HepG2 (cell line): ENCODE data around the gene RNU7-1. TPM values are rescaled to one million over a fixed set of nuclear protein-coding genes. Genes with fewer than 3 reads are reported as not detected.

Experiments used
- ATAC-seq: fragments of 200-7000 bp; cut with Tn5 transposase; 3 replicates; pipeline ENCODE4 v1.9.1; 2020; ENCODE audit warnings: mild to moderate bottlenecking, moderate library complexity
- BruUV-seq: library from RNA; stranded (reverse); fragments of 400-500 nt; replicated peaks from 2 replicates; lab custom pipeline; 2021; lab: Mats Ljungman, UMichigan
- CTCF ChIA-PET: fragments of 300-600 bp; formaldehyde crosslinking; extraction: SDS; loops from one replicate; lab custom pipeline; 2021; ENCODE audit warnings: low total read pairs, inconsistent platforms, low intra/inter-chr PET ratio; lab: Yijun Ruan, JAX
- POLR2A ChIA-PET: fragments of 350-600 bp; sonication (Branson Sonifier 250); formaldehyde crosslinking; loops from one replicate; lab custom pipeline; 2020; ENCODE audit warnings: antibody characterized with exemption, inconsistent platforms; lab: Yijun Ruan, JAX
- DNase-seq: peaks from one replicate; pipeline ENCODE4 v3.0.0-alpha.2; 2015; ENCODE audit warnings: low spot score
- FAIRE-seq: peaks from 3 replicates; lab custom pipeline; 2011; peaks lifted over from hg19 to GRCh38; lab: Jason Lieb, UNC
- H2AFZ ChIP-seq: one replicate; pipeline ENCODE4 v1.6.1; 2011; ENCODE audit warnings: low read length, inconsistent platforms
- H3K27ac ChIP-seq: fragments of 300-600 bp; 3 replicates; pipeline ENCODE4 v1.8.0; 2011; ENCODE audit warnings: mixed run types, mild to moderate bottlenecking, mixed read lengths, low read length, inconsistent platforms; ENCODE audit not compliant: insufficient read depth; ENCODE audit errors: extremely low read length
- H3K27me3 ChIP-seq, 2 experiments: fragments of 200-600 bp in 1 of 2; 2 replicates in 1 of 2; 3 replicates in 1 of 2; pipeline versions ENCODE4 v1.6.0 to v1.8.0; 2011; ENCODE audit warnings: low read length in 2 of 2, mild to moderate bottlenecking in 2 of 2, moderate library complexity in 2 of 2, inconsistent platforms in 1 of 2; ENCODE audit not compliant: insufficient read depth in 2 of 2, control insufficient read depth in 1 of 2
- H3K36me3 ChIP-seq, 2 experiments: fragments of 200-600 bp in 1 of 2; replicated peaks in 1 of 2; 2 replicates in 1 of 2; 3 replicates in 1 of 2; pipeline versions ENCODE4 v1.5.1 to v1.8.0; 2011; ENCODE audit warnings: low read length in 2 of 2, inconsistent platforms in 1 of 2; ENCODE audit not compliant: insufficient read depth in 2 of 2, control insufficient read depth in 1 of 2
- H3K4me1 ChIP-seq: 2 replicates; pipeline ENCODE4 v1.5.1; 2012; ENCODE audit warnings: low read length, inconsistent platforms; ENCODE audit not compliant: insufficient read depth
- H3K4me2 ChIP-seq: 2 replicates; pipeline ENCODE4 v1.6.0; 2011; ENCODE audit warnings: low read depth, low read length, inconsistent platforms
- H3K4me3 ChIP-seq, 3 experiments: fragments of 200-600 bp in 1 of 3; sonication (generic), shearing (Covaris generic) in 1 of 3; replicated peaks in 1 of 3; 2 replicates each; pipeline ENCODE4 v1.5.1; 2011 to 2016; ENCODE audit warnings: low read length in 3 of 3, inconsistent platforms in 2 of 3, low read depth in 2 of 3, mild to moderate bottlenecking in 2 of 3, control low read depth in 1 of 3, mixed read lengths in 1 of 3; ENCODE audit not compliant: insufficient read depth in 1 of 3
- H3K79me2 ChIP-seq: one replicate; pipeline ENCODE4 v1.6.1; 2011; ENCODE audit warnings: low read length, inconsistent platforms; ENCODE audit not compliant: insufficient read depth
- H3K9ac ChIP-seq: 2 replicates; pipeline ENCODE4 v1.6.0; 2011; ENCODE audit warnings: mild to moderate bottlenecking, low read depth, low read length, inconsistent platforms; ENCODE audit not compliant: insufficient read depth
- H3K9me3 ChIP-seq: 2 replicates; pipeline ENCODE4 v1.5.1; 2012; ENCODE audit warnings: mild to moderate bottlenecking, low read length
- H4K20me1 ChIP-seq: 2 replicates; pipeline ENCODE4 v1.6.0; 2011; ENCODE audit warnings: inconsistent platforms, mild to moderate bottlenecking, low read length, moderate library complexity; ENCODE audit not compliant: insufficient read depth
- ARID2 ChIP-seq: sonication (generic); formaldehyde crosslinking; IDR thresholded peaks from 2 replicates; pipeline ENCODE4 v1.8.1; 2022; ENCODE audit warnings: mild to moderate bottlenecking, missing genetic modification reagents, borderline replicate concordance
- CBX1 ChIP-seq: IDR thresholded peaks from one replicate; pipeline ENCODE4 v1.6.1; 2016; ENCODE audit warnings: antibody characterized with exemption, low read depth
- CHCHD3 ChIP-seq: sonication (generic); formaldehyde crosslinking; IDR thresholded peaks from 2 replicates; pipeline ENCODE4 v1.8.0; 2022; ENCODE audit warnings: mild to moderate bottlenecking, missing genetic modification reagents, moderate library complexity
- FIP1L1 ChIP-seq: fragments of 200-400 bp; formaldehyde crosslinking; IDR thresholded peaks from 2 replicates; pipeline ENCODE4 v1.6.1; 2018; ENCODE audit warnings: low read depth, mild to moderate bottlenecking, low read length, moderate library complexity, borderline replicate concordance; ENCODE audit not compliant: insufficient read depth
- FOSL2 ChIP-seq: sonication (generic); formaldehyde crosslinking; IDR thresholded peaks from 2 replicates; pipeline ENCODE4 v1.4.0; 2020; ENCODE audit warnings: missing genetic modification reagents
- HDAC2 ChIP-seq: sonication (generic); formaldehyde crosslinking; IDR thresholded peaks from 2 replicates; pipeline ENCODE4 v1.4.0; 2020; ENCODE audit warnings: missing genetic modification reagents
- HNF4G ChIP-seq, 2 experiments: sonication (generic) in 1 of 2; formaldehyde crosslinking in 1 of 2; IDR thresholded peaks; 2 replicates each; pipeline versions ENCODE4 v1.4.0 to v1.6.1; 2011 to 2020; ENCODE audit warnings: borderline replicate concordance in 2 of 2, low read depth in 2 of 2, mild to moderate bottlenecking in 2 of 2, low read length in 1 of 2, missing genetic modification reagents in 1 of 2, moderate library complexity in 1 of 2
- ISL2 ChIP-seq: sonication (generic); formaldehyde crosslinking; IDR thresholded peaks from 2 replicates; pipeline ENCODE4 v1.5.0; 2020; ENCODE audit warnings: missing genetic modification reagents
- NAIF1 ChIP-seq: sonication (generic); formaldehyde crosslinking; IDR thresholded peaks from 2 replicates; pipeline ENCODE4 v1.5.0; 2020; ENCODE audit warnings: mild to moderate bottlenecking, missing genetic modification reagents, borderline replicate concordance
- REL ChIP-seq: sonication (generic); formaldehyde crosslinking; conservative IDR thresholded peaks from 2 replicates; pipeline ENCODE4 v1.8.0; 2022; ENCODE audit warnings: mild to moderate bottlenecking, missing genetic modification reagents, moderate library complexity
- ZFP36L2 ChIP-seq: sonication (generic); formaldehyde crosslinking; IDR thresholded peaks from 2 replicates; pipeline ENCODE4 v1.4.0; 2020; ENCODE audit warnings: missing genetic modification reagents
- ZMAT3 ChIP-seq: sonication (generic); formaldehyde crosslinking; conservative IDR thresholded peaks from 2 replicates; pipeline ENCODE4 v1.7.0; 2021; ENCODE audit warnings: missing genetic modification reagents
- ZNF256 ChIP-seq: sonication (generic); formaldehyde crosslinking; conservative IDR thresholded peaks from 2 replicates; pipeline ENCODE4 v1.4.0; 2020; ENCODE audit warnings: missing genetic modification reagents
- ZNF563 ChIP-seq: sonication (generic); formaldehyde crosslinking; IDR thresholded peaks from 2 replicates; pipeline ENCODE4 v1.8.0; 2022; ENCODE audit warnings: mild to moderate bottlenecking, moderate library complexity, missing genetic modification reagents
- ZNF567 ChIP-seq: sonication (generic); formaldehyde crosslinking; IDR thresholded peaks from 2 replicates; pipeline ENCODE4 v1.8.1; 2023; ENCODE audit warnings: mild to moderate bottlenecking, missing genetic modification reagents, borderline replicate concordance
- ZNF607 ChIP-seq: sonication (generic); formaldehyde crosslinking; IDR thresholded peaks from 2 replicates; pipeline ENCODE4 v1.5.1; 2020; ENCODE audit warnings: missing genetic modification reagents, mild to moderate bottlenecking, borderline replicate concordance
- ZSCAN9 ChIP-seq: IDR thresholded peaks from 2 replicates; pipeline ENCODE4 v1.6.1; 2016; ENCODE audit warnings: borderline replicate concordance
- WGBS: methylation state at CpG from one replicate; pipeline ENCODE4 v1.1.6; 2017; ENCODE audit warnings: low lambda C conversion rate; 5-methylcytosine and 5-hydroxymethylcytosine counted together
- in situ Hi-C: cut with HindIII; loops from 2 replicates; pipeline ENCODE4 v1.10.0; 2017; ENCODE audit warnings: low pct_unique_long_range_greater_than_20kb; ENCODE audit not compliant: extremely low pct_ligation_motif_present
- intact Hi-C: fragments of 100-400 bp; cut with micrococcal nuclease; formaldehyde crosslinking; loops from one replicate; pipeline ENCODE4 v1.10.0; 2022; ENCODE audit not compliant: unreplicated experiment
- polyA plus RNA-seq, 8 experiments: library from polyadenylated mRNA; depleted of rRNA in 3 of 8; stranded (reverse) in 7 of 8; unstranded in 1 of 8; fragments of >200 nt; fragmentation: Illumina TruSeq in 4 of 8; extraction: Trizol in 4 of 8; gene quantifications; 2 replicates each; pipeline versions ENCODE4 v1.2.1 to v1.2.3, GENCODE V29; 2011 to 2016; ENCODE audit warnings: low read depth in 4 of 8, missing spikeins in 1 of 8, mixed read lengths in 1 of 8; ENCODE audit not compliant: insufficient read depth in 1 of 8
- total RNA-seq, 5 experiments: library from RNA; depleted of rRNA; stranded (reverse); fragments of >200 nt; fragmentation: Illumina TruSeq; extraction: Trizol; gene quantifications; 2 replicates each; pipeline ENCODE4 v1.2.3, GENCODE V29; 2016; ENCODE audit warnings: low read depth in 1 of 5
- TF ChIP-seq, protein P1 (sequence below): sonication (generic); formaldehyde crosslinking; IDR thresholded peaks from 2 replicates; pipeline ENCODE4 v1.5.0; 2020; ENCODE audit warnings: mild to moderate bottlenecking, missing genetic modification reagents
- TF ChIP-seq, protein P2 (sequence below): sonication (generic); formaldehyde crosslinking; IDR thresholded peaks from 2 replicates; pipeline ENCODE4 v1.4.0; 2020; ENCODE audit warnings: mild to moderate bottlenecking, missing genetic modification reagents
- TF ChIP-seq, protein P3 (sequence below): sonication (generic); formaldehyde crosslinking; IDR thresholded peaks from 2 replicates; pipeline ENCODE4 v1.5.1; 2020; ENCODE audit warnings: mild to moderate bottlenecking, moderate library complexity, missing genetic modification reagents

Gene RNU7-1
- total and polyA plus RNA-seq, 2 of the 13 experiments (the other 11 are each of a cell fraction or from before 2014, with no cell fraction given), result not detected

DNA sequence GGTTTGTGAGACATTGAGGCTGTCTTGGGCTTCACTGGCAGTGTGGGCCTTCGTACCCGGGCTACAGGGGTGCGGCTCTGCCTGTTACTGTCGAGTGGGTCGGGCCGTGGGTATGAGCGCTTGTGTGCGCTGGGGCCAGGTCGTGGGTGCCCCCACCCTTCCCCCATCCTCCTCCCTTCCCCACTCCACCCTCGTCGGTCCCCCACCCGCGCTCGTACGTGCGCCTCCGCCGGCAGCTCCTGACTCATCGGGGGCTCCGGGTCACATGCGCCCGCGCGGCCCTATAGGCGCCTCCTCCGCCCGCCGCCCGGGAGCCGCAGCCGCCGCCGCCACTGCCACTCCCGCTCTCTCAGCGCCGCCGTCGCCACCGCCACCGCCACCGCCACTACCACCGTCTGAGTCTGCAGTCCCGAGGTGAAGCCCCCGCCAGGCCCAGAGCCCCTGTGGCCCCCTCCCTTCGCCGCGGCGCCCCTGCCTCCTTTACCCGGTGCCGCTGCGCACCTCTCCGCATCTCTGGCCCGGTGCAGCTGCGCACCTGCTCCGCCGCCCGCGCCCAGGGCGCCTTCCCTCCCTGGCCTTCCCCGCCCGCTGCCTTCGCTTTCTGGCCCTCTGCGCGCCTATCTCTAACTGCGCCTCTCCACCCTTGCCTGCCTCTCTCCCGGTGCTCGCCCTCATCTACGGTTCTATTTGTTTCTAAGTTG, 29.2 kb upstream of the RNU7-1 start, which contains the start of gene ENO2:
Gene ENO2, plus strand, starts transcription at position 335 of the 701 bp plus-strand sequence. CDS start 1,253 bp downstream, outside the sequence.
- no peak within 1 kb of the TSS for H2AFZ ChIP-seq
- TSS peak; percentile 61 for BruUV-seq
- H3K27me3 ChIP-seq, result no peaks in the 10 kb centered on the region
- no peaks in the 10 kb centered on the region for H4K20me1 ChIP-seq
- peaks cover 5 to 17% of the 10 kb centered on the region in 2 experiments; a peak in 3 of 5 replicates for H3K36me3 ChIP-seq
- ATAC-seq (peak; percentile 89), DNase-seq (peak; percentile 44), FAIRE-seq (no peak)
- WGBS, result 0% methylated on average over 18 of the region's 68 CpGs
- intact Hi-C loops (no loop called here), in situ Hi-C loops (no loop called here)
- CTCF ChIA-PET, result no interaction called here
- peak within 1 kb of the TSS; percentile 77 for H3K9ac ChIP-seq
- peak within 1 kb of the TSS; percentile 63 to 90 (median 77) for H3K4me3 ChIP-seq
- H3K27ac ChIP-seq, result peak within 1 kb of the TSS; percentile 84
- H3K4me2 ChIP-seq, result peak within 1 kb of the TSS; percentile 96
- no peaks in the 10 kb centered on the region for H3K9me3 ChIP-seq
- POLR2A ChIA-PET, result interaction anchor here (0.6 to 3.1 kb wide), 13 partner anchors 9 to 194 kb away, joined by 3 to 15 read pairs (median 6); partner anchors contain the start of genes C12orf57, LRRC23, RNU7-1 and SPSB2
- H3K79me2 ChIP-seq, result peaks cover 17% of the 10 kb centered on the region
- H3K4me1 ChIP-seq, result peaks cover 48% of the 10 kb centered on the region
- TF ChIP-seq FOSL2 (peak; percentile 83), ZNF256 (CRISPR knock-in tag) (no peak), HDAC2 (CRISPR knock-in tag) (0 out of 2 replicates have a peak, but pooled peaks have one; percentile 3), CHCHD3 (CRISPR knock-in tag) (peak; percentile 57; the same call in 1 of the 2 replicates), FIP1L1 (no peak), ZMAT3 (peak; percentile 49; the same call in 1 of the 2 replicates), ZSCAN9 (0 out of 2 replicates have a peak, but pooled peaks have one; percentile 38), ISL2 (CRISPR knock-in tag) (peak; percentile 33; the same call in 1 of the 2 replicates), ZNF563 (CRISPR knock-in tag) (peak; percentile 25; the same call in 1 of the 2 replicates), REL (CRISPR knock-in tag) (0 out of 2 replicates have a peak, but pooled peaks have one; percentile 5), ZNF607 (peak; percentile 46; the same call in 1 of the 2 replicates), ZNF567 (CRISPR knock-in tag) (0 out of 2 replicates have a peak, but pooled peaks have one; percentile 52), ARID2 (CRISPR knock-in tag) (peak; percentile 12; the same call in 1 of the 2 replicates), CBX1 (peak; percentile 67), HNF4G (IDR thresholded peaks at IDR 0.05; ENCODE audit: borderline replicate concordance, low read depth, low read length) (no peak), HNF4G (CRISPR knock-in tag; IDR thresholded peaks at IDR 0.05; ENCODE audit: borderline replicate concordance, low read depth) (0 out of 2 replicates have a peak, but pooled peaks have one; percentile 18), ZFP36L2 (CRISPR knock-in tag) (no peak), NAIF1 (CRISPR knock-in tag) (peak; percentile 41; the same call in 1 of the 2 replicates)
- TF ChIP-seq, protein P1, sequence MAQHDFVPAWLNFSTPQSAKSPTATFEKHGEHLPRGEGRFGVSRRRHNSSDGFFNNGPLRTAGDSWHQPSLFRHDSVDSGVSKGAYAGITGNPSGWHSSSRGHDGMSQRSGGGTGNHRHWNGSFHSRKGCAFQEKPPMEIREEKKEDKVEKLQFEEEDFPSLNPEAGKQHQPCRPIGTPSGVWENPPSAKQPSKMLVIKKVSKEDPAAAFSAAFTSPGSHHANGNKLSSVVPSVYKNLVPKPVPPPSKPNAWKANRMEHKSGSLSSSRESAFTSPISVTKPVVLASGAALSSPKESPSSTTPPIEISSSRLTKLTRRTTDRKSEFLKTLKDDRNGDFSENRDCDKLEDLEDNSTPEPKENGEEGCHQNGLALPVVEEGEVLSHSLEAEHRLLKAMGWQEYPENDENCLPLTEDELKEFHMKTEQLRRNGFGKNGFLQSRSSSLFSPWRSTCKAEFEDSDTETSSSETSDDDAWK (CRISPR knock-in tag), result no peak
- TF ChIP-seq, protein P2, sequence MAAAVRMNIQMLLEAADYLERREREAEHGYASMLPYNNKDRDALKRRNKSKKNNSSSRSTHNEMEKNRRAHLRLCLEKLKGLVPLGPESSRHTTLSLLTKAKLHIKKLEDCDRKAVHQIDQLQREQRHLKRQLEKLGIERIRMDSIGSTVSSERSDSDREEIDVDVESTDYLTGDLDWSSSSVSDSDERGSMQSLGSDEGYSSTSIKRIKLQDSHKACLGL, result 0 out of 2 replicates have a peak, but pooled peaks have one; percentile 38
- TF ChIP-seq, protein P3, sequence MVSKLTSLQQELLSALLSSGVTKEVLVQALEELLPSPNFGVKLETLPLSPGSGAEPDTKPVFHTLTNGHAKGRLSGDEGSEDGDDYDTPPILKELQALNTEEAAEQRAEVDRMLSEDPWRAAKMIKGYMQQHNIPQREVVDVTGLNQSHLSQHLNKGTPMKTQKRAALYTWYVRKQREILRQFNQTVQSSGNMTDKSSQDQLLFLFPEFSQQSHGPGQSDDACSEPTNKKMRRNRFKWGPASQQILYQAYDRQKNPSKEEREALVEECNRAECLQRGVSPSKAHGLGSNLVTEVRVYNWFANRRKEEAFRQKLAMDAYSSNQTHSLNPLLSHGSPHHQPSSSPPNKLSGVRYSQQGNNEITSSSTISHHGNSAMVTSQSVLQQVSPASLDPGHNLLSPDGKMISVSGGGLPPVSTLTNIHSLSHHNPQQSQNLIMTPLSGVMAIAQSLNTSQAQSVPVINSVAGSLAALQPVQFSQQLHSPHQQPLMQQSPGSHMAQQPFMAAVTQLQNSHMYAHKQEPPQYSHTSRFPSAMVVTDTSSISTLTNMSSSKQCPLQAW (CRISPR knock-in tag), result 0 out of 2 replicates have a peak, but pooled peaks have one; percentile 36
